Left ventricle myocardium inferior (tissue), 1 donor: Measurements from ENCODE around the gene PTPN14. TPM values are rescaled to one million over a fixed set of nuclear protein-coding genes. Genes with fewer than 3 reads are reported as not detected.

Experiments used
- DNase-seq: peaks from one replicate; pipeline ENCODE4 v3.0.0-alpha.2; 2020
- H3K27ac ChIP-seq: fragments of 200-600 bp; replicated peaks from 2 replicates; pipeline ENCODE4 v1.8.0; 2021
- H3K27me3 ChIP-seq: fragments of 200-600 bp; 2 replicates; pipeline ENCODE4 v1.8.0; 2021; ENCODE audit warnings: low read depth
- H3K36me3 ChIP-seq: fragments of 200-600 bp; 2 replicates; pipeline ENCODE4 v1.8.0; 2021
- H3K4me1 ChIP-seq: fragments of 200-600 bp; 2 replicates; pipeline ENCODE4 v1.8.0; 2021
- H3K4me3 ChIP-seq: fragments of 200-600 bp; 2 replicates; pipeline ENCODE4 v1.8.0; 2021; ENCODE audit warnings: mild to moderate bottlenecking, moderate library complexity
- H3K9me3 ChIP-seq: fragments of 200-600 bp; replicated peaks from 2 replicates; pipeline ENCODE4 v1.8.0; 2021
- intact Hi-C: fragments of 100-400 bp; cut with micrococcal nuclease; formaldehyde crosslinking; loops from one replicate; pipeline ENCODE4 v1.11.0; 2022
- total RNA-seq: library from RNA; stranded (reverse); fragmentation: NEBNext Ultra II Directional; extraction: Animal tissue kit (Norgen Biotek cat#: 25700); gene quantifications from one replicate; pipeline ENCODE4 v1.2.1, GENCODE V29; 2021
- TF ChIP-seq, protein P1 (sequence below): fragments of 200-600 bp; IDR thresholded peaks from 2 replicates; pipeline ENCODE4 v1.8.0; 2021; ENCODE audit warnings: antibody characterized with exemption, mild to moderate bottlenecking, borderline replicate concordance
- donor health status: DM: no; HTN: yes; CAD: no; lungs with severe emphysema.

The PTPN14 gene
- total RNA-seq, 1 donor from 2014 or later, result 32.5 TPM

- Histone ChIP-seq H3K4me3 (no peak overlapping the region), H3K27ac (no peak overlapping the region), H3K4me1 (peaks cover 30% of the 10 kb centered on the region), H3K9me3 (no peaks in the 10 kb centered on the region), H3K27me3 (no peaks in the 10 kb centered on the region), H3K36me3 (peaks cover 14% of the 10 kb centered on the region)
- TF ChIP-seq, protein P1, sequence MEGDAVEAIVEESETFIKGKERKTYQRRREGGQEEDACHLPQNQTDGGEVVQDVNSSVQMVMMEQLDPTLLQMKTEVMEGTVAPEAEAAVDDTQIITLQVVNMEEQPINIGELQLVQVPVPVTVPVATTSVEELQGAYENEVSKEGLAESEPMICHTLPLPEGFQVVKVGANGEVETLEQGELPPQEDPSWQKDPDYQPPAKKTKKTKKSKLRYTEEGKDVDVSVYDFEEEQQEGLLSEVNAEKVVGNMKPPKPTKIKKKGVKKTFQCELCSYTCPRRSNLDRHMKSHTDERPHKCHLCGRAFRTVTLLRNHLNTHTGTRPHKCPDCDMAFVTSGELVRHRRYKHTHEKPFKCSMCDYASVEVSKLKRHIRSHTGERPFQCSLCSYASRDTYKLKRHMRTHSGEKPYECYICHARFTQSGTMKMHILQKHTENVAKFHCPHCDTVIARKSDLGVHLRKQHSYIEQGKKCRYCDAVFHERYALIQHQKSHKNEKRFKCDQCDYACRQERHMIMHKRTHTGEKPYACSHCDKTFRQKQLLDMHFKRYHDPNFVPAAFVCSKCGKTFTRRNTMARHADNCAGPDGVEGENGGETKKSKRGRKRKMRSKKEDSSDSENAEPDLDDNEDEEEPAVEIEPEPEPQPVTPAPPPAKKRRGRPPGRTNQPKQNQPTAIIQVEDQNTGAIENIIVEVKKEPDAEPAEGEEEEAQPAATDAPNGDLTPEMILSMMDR, result no peak
- intact Hi-C loops, result no loop called here
- no peak for DNase-seq
Observed at GRCh38 chr1:214447557-214447871, 103.9 kb downstream of the PTPN14 start.

GRCh38 chr1:214446772-214447556 is 104.4 kb downstream of the PTPN14 start:
- Histone ChIP-seq H3K27me3 (no peaks in the 10 kb centered on the region), H3K4me3 (no peak overlapping the region), H3K36me3 (peaks cover 14% of the 10 kb centered on the region), H3K4me1 (peaks cover 30% of the 10 kb centered on the region), H3K9me3 (no peaks in the 10 kb centered on the region), H3K27ac (no peak overlapping the region)
- intact Hi-C loops, result no loop called here
- TF ChIP-seq, protein P1, result no peak
- DNase-seq, result no peak

GRCh38 chr1:214445831-214446614 is 105.4 kb downstream of the PTPN14 start:
- H3K36me3 ChIP-seq, result peaks cover 7% of the 10 kb centered on the region
- intact Hi-C loops, result no loop called here
- no peak for DNase-seq
- no peaks in the 10 kb centered on the region for H3K27me3 ChIP-seq
- peak overlapping the region; percentile 30 for H3K27ac ChIP-seq
- H3K9me3 ChIP-seq, result no peaks in the 10 kb centered on the region
- peaks cover 37% of the 10 kb centered on the region for H3K4me1 ChIP-seq
- TF ChIP-seq, protein P1, result no peak
- H3K4me3 ChIP-seq, result no peak overlapping the region

DNA sequence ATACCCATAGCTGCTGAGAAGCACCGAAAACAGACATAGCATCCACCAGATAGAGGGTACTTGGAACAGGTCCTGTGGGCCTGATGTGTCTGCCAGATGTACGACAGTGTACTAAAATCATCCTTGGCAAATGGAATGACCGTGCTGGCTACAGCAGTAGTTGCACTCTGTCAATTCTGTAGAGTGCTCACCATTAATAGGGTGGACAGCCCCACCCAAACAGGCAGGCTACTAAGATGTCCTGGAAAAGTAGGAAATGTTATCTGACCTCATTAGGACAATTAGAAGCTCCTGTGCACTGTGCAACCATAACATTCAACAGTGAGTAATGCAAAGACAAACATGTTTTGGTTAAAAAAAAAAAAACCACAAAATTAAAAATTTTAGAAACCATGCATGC is 106.2 kb downstream of the PTPN14 start:
- Histone ChIP-seq H3K36me3 (no peaks in the 10 kb centered on the region), H3K4me1 (peaks cover 45% of the 10 kb centered on the region), H3K27me3 (no peaks in the 10 kb centered on the region), H3K27ac (peak overlapping the region; percentile 30), H3K9me3 (no peaks in the 10 kb centered on the region), H3K4me3 (no peak overlapping the region)
- intact Hi-C loops, result no loop called here
- TF ChIP-seq, protein P1, result no peak
- DNase-seq, result no peak

GRCh38 chr1:214444182-214444939 is 107.0 kb downstream of the PTPN14 start:
- no peaks in the 10 kb centered on the region for H3K36me3 ChIP-seq
- DNase-seq, result no peak
- no peaks in the 10 kb centered on the region for H3K9me3 ChIP-seq
- peaks cover 53% of the 10 kb centered on the region for H3K4me1 ChIP-seq
- H3K4me3 ChIP-seq, result no peak overlapping the region
- no peak overlapping the region for H3K27ac ChIP-seq
- intact Hi-C loops, result no loop called here
- H3K27me3 ChIP-seq, result no peaks in the 10 kb centered on the region
- TF ChIP-seq, protein P1, result no peak
